HTERT RPE-1 (cell line): Measurements from ENCODE around the gene CSNK1D.
"Not testable (repeated sequence)": the region's sequence is repeated elsewhere in the genome, so short reads cannot be mapped to it uniquely, and the experiment has no call there.

Experiments used
- in situ Hi-C: fragments of 300-500 bp; cut with MboI; formaldehyde crosslinking; loops from 4 replicates; pipeline ENCODE4 v1.14.3; 2020; ENCODE audit warnings: low sequenced_read_pairs

Gene CSNK1D

DNA sequence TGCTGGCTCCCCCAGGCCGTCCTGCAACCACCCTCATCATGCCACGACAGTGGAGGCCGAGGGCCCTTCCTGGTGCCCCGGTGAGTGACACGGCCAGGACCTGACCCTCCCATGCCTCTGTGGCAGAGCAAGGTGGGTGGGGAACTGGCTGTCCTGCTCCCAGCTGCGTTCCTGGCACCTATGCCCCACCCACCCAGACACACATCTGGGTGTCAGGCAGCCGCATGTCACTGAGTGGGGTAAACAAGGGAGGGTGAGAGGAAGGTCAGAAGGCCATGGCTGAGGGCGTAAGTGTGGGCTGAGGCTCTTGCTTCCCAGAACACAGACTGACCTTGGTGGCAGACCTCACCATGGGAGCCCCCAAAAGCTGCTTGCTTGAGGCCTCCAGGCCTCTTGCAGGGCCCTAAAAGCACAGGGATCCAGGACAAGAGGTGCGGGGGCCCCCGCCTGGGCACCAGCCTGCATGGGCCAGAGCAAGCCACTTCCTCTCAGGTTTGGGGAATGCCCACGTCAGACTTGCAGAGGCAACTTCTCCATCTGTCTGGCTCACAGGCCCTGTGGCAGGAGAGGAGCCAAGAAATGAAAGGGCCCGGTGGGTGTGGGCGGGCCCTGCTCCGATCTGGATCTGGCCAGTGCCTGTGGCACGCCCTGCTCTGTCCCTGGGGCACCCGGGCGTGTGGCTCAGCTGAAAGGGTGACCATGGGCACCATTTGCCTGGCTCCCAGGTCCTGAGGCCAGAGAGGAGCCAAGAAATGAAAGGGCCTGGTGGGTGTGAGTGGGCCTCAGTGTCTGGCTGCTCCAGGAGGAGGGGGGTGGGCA lies 57.0 kb downstream of the CSNK1D start:
- in situ Hi-C loops: no loop called here

DNA sequence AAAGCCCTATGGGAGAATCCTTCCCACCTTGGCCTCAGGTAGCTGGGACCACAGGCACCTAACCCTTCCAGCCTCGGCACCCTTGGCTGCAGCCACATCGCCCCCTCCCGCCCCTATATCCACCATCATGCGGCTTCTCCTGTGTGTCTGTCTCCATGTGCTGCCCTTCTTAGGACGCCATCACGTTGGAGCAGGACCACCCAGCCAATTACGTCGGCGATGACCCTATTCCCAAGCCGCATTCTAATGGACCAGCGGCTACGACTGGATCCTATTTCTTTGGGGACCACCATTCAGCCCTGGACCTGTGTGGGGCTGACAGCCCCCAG lies 57.6 kb downstream of the CSNK1D start:
- in situ Hi-C loops: no loop called here

DNA sequence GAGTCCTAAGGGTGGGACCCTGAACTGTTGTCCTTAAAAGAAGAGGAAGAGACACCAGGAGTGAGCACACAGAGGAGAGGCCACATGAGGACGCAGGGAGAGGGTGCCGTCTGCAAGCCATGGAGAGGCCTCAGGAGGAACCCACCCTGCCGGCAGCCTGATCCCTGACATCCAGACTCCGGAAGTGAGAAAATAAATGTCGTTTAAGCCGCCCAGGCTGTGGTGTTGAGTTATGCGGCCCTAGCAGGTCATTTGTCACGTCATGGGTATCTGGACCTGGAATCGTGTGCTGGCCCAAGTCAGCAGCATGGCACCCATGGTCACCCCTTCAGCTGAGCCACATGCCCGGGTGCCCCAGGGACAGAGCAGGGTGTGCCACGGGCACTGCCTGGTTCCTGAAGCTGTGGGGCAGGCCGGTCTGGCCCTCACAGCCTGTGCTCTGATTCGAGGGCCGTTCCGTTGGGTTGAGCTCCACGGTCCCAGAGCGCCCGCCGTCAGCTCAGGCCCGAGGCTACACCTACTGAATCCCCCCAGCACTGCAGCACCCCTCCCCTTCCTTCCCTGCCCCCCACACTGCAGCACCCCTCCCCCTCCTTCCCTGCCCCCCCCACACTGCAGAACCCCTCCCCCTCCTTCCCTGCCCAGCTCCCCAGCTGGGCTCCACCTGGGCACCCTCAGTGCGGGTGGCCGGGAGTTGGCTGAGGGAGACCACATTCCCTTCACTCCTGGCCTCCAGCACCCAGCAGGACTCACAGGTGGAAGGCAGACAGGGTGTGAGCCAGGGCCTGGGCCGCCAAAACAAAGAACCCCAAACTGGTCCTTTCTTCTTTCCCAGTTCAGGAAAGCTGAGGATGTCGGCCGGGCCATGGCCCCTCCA lies 58.2 kb downstream of the CSNK1D start:
- in situ Hi-C loops: no loop called here

DNA sequence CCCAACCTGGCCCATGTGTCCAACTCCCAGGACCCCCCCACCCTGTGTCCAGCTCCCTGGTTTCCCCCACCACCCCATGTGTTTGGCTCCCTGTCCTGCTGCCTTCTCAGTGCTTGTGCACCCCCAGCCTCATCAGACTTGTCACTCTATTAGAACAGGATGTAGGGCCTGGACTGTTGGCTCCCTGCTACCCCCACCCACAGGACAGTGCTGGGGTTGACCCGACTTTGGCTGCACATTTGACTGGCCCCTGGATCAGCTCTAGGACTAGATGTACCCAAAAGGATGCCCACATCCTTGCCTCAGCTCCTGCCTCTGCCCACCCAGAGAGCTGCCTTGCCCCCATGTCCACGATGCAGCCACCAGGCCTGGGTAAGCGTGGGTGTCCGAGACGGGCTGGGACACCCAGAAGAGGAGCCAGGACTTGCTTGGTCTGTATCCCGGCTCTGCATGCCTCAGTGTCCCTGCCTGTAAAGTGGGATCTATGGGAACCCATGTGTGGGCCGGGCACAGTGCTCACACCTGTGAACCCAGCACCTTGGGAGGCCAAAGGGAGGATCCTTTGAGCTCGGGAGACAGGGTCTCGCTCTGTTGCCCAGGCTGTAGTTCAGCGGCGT lies 59.4 kb downstream of the CSNK1D start:
- in situ Hi-C loops: no loop called here

DNA sequence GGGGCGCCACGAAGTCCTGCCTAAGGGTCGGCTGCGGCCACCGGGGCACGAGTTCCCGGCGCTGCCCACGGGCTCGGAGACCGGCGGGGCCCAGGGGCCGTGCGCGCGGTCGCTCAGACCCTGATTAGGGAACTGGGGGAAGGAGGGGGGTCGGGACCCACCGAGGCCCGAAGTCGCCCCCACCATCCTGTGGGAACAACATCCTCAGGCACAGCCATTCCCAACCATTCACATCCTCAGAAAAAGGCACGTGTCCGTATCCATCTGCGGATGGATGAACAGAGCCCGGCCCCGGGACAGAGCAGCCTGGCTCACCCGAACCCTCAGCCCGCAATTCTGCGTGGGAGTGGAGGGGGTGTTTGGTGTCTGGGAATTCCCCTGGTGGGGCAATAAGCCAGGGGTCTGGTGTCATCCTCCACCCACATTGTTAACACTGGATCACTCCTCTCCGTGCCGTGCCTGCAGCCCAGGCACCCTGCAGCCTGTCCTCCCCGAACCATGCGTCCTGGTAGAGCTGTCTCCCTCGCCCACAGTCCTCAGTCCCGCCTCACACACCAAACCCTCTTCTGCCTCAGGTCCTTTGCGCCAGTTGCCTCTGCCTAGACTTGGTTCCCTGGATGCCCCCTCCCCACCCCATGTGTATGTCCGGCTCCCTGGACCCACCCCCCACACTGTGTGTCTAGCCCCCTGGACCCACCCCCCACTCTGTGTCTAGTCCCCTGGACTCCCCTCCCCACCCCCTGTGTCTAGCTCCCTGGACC lies 60.1 kb downstream of the CSNK1D start:
- in situ Hi-C loops: no loop called here

DNA sequence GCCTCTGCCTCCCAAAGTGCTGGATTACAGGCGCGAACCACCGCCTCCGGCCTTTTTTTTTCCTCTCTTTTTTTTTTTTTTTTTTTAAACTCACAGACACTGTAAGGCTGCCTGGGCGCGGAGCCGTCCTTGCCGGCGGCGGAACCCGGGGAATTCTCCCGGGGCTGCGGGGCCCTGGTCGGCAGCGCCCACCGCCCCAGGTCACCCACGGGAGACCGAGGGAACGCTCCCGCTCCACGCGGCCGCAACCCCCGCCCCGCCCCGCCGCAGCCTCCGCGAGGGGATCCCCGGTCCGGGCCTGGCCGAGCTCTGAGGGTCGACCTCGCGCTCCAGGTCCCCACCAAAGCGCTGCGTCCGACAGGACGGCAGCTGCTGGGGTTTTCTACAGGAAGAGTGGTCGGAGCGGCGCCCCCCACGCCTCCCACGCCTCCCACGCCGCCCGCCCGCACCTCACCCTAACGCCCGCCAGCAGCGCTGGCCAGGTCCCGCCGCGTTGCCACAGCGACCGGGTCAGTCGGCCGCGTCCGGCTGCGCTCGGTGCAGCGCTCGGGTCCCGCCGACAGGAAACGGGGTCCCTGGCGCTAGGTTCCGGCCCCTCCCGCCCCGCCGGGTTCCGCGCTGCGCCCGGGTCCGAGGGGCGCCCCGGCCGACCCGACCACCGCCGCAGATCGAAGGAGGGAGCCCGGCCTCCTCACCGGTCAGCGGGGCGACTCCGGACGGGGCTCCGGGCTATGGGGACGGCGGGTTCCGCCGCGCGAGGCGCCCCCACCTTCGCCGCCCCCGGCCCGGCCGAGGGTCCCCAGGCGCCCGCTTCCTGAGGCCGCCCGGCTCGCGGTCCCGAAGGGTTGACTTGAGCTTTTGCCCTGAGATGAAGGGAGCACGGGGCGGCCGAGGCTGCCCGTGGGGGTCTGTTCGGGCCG lies 60.9 kb downstream of the CSNK1D start, which contains the start of gene CCDC57:
CCDC57 (minus strand) TSS at position 512 of the 920 bp plus-strand sequence. CDS start 10,898 bp downstream, outside the sequence.
- in situ Hi-C loops: no loop called here

DNA sequence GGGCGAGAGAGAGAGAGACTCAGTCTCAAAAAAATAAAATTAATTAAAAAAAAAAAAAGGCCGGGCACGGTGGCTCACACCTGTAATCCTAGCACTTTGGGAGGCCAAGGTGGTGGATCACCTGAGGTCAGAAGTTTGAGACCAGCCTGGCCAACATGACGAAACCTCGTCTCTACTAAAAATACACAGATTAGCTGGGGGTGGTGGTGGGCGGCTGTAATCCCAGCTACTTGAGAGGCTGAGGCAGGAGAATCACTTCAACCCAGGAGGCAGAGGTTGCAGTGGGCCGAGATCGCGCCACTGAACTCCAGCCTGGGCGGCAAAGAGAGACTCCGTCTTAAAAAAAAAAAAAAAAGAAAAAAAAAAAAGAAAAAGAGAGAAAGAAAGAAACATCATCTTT lies 62.8 kb downstream of the CSNK1D start:
- in situ Hi-C loops: not testable (repeated sequence)

DNA sequence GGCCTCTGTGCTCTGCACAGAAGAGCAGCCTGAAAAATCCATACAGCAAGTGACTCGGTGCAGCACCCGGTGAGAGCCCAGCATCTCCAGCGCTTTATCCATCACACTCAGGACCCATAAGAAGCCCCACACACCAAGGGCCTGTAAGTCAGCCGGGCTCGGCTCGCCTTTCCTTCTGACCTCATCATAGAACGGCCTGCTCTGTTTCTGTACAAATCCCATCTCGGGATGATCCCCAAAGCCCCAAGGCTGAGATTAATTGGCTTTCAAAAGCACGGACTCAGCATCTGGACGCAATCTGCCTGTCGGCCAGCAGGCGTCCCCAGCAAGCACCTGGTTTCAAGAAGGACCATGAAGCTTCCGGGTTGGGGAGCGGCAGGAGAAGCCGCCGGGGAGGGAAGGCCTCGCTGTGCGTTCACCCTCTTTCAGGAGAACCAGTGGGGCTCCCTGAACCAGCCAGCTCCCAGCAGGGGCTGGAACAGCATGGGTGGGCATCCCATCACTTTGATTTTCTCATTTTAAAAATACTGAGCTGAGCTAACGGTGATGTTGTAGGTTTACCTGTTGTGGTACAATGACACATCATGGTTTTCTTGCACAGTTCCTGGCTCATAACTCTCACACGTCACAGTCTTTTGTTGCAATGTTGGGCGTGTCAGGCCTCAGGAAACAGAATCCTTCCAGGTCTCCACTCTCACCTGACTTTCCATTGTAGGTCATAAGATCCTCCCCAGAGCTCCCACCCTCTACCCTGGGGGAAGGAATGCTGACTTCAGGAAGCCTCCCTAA lies 67.6 kb downstream of the CSNK1D start:
- in situ Hi-C loops: no loop called here

DNA sequence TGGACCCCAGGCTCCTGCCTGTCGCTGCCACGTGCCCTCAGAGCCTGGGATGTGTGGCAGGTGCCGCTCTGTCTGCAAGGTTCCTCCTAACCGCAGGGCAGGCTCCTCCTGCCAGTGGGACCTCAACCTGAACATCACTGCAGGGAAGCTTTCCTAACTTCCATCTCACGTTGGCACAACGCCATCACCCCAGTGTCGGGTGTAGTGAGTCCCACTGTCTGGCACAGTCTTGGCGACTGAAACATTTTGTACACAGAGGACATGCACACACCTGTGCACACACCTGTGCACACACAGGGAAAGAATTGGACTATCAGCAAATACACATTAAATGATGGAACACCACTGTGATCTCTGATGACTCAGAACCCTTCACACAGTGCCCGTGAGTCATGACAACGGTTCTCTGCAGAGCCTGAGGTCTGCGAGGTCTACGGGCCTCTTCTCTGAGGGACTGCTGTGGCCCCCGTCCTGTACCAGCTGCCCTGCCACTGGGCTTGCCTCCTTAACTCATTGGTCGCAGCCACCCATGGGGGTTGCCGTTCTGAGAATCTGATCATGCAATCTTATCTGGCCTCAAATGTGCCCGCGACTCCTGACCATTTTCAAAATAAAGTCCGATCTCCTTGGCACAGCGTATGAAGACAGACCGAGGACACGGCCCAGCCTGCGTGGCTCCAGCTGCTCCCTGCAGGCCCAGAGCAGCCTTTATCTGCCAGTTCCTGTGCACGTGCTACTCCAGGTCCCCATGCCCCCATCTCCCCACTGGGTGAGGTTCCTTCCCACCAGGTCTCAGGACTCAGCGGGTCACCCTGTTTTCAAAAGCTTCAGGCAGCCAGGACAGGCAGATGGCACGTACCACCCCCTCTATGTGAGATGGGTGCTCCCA lies 68.4 kb downstream of the CSNK1D start:
- in situ Hi-C loops: no loop called here

DNA sequence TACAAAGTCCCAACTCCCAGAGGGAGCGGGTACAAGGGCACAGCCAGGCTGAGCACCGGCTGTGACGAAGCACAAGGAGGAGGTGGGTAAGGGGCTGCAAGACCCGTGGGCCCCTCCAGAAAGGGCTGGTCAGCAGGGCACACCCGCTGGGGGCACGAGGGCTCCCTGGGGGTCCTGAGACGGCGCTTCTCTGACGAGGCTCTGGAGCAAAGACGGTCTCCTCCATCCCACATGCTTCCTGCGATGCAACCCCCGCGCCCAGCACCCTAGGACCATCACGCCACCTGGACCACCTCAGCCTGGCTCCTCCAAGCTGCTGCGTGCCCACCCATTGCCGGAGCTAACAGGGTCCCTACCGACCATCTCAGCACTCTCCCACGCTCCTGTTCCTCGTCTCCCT lies 69.6 kb downstream of the CSNK1D start:
- in situ Hi-C loops: no loop called here

DNA sequence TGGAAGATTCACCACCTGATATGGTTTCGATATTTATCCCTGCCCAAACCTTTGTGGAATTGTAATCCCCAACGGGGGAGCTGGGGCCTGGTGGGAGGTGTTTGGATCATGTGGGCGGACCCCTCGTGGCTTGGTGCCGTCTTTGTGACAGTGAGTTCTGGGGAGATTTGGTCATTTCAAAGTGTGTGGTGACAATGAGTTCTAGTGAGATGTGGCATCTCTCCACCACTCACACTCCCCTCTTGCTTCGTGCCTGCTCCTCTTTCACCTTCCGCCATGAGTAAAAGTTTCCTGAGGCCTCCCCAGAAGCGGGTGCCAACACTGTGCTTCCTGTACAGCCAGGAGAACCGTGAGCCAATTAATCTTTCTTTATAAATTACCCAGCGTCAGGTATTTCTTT lies 70.5 kb downstream of the CSNK1D start:
- in situ Hi-C loops: no loop called here

DNA sequence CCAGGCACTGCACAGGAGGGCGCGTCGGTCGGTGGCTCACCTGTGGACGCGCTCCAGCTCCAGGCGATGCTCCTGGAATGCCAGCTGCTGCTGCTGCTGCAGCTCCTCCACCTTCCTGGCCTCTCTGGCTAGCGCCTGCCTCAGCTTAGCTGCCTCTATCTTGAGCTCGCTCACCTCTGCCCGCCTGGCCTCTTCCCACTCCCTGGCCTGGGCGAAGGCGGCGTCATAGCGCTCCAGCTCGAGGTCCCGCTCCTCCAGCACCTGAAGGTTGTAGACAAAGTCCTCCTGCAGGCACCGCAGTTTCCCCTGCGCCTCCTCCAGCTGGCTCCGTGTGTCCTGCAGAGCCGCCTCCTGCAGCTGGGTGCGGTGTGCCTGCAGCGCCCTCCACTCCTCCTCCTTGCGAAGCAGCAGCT lies 72.0 kb downstream of the CSNK1D start:
- in situ Hi-C loops: no loop called here

DNA sequence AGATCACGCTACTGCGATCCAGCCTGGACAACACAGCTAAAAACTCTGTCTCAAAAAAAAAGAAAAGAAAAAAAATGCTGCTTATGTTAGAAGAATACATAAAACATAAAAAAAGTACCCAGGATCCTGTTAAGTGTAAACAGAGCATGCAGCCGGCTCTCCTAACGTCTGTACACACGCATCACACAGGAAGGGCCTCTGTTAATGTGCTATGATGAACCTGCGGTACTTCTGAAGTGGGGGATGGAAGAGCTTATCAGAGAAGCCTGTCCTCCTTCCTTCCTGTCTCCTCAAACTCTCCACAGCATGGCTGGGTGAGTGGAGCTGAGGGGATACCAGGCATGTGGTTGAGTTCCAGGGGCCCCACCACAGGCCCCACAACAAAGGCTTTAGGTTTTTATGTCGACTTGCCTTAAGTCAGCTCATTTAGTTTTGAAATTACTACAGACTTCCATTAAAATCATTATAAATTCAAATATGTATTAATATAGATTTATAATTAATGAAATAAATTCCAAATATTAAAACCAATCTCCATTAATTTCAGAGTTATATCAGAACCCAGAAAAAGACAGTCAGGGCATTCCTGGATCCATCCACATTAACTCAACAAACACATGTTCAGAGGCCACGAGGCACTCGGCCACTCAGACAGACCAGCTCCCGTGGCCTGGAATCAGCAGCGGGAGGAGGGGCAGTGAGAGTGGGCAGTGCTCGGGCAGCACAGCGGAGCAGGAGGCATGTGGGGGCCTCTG lies 72.6 kb downstream of the CSNK1D start:
- in situ Hi-C loops: no loop called here

DNA sequence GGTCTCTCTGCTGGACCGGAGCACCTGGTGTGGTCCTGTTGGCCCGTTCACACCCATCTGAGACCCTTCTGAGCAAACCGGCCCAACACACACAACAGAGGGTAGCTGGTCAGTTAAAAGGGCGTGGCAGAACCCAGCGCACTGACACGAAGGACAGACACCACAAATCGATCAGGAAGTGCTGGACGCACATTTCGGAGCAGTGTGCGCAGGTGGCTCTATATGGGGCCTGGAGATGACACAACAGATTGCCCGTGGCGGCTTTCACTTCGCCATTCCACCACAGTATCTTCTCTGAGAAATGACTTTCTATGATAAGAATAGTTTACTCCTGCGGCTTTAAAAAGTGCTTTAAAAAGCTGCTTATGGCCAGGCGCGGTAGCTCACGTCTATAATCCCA lies 73.4 kb downstream of the CSNK1D start:
- in situ Hi-C loops: no loop called here

DNA sequence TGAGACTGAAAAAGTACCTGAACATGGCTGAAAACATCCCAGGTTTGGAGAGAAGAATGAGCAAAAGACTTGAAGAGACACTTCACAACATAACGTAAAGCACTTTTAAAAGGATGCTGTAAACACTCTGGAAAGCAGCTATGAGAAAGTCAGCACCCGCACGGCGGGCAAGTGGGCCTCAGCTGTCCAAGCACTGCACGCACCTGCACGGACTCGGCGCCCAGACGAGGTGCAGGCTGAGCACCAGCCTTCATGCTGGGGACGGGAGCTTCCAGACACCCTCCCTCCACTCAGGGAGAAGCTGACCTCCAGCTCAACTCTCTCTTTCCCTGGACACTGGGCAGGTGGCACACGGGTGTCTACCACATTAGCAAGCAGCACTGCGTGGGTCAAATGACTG lies 74.0 kb downstream of the CSNK1D start:
- in situ Hi-C loops: no loop called here

DNA sequence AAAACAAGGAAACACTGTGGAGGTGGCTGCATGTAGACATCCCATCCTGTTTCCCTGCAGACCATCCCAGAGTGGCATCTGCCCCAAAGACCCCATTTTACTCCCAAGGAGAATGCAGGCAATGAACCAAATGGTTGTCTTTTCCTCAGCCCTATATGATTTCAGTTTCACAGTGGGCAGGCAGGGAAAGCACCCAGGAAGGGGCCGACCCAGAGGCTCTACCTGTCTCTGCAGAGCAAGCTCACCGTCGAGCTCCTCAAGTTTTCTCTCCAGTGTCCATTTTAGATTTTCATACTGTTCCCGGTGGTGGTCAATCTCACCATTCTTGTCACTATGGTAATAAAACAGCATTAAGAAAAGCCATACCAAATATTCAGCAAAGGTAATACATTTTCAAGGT lies 75.4 kb downstream of the CSNK1D start:
- in situ Hi-C loops: no loop called here
